ENCODE results near the gene FMN2.
"Not testable (repeated sequence)": the region's sequence is repeated elsewhere in the genome, so short reads cannot be mapped to it uniquely, and the experiment has no call there.

FMN2 gene

GRCh38 chr1:240310226-240310925 lies 218.7 kb downstream of the FMN2 start:
- no peak for DNase-seq (ENCODE audit: low spot score in 2 of 2)
- Mint-ChIP-seq H3K9me3 (peaks cover 8% of the 10 kb centered on the region), H3K36me3 (no peaks in the 10 kb centered on the region), H3K4me1 (no peaks in the 10 kb centered on the region), H3K27ac (no peak overlapping the region), H3K4me3 (no peak overlapping the region)
- ATAC-seq, result no peak

- H3K36me3 Mint-ChIP-seq, result no peaks in the 10 kb centered on the region
- ATAC-seq (no peak), DNase-seq (ENCODE audit: low spot score in 2 of 2) (no peak)
- no peaks in the 10 kb centered on the region for H3K4me1 Mint-ChIP-seq
- H3K4me3 Mint-ChIP-seq, result no peak overlapping the region
- H3K9me3 Mint-ChIP-seq, result peaks cover 11% of the 10 kb centered on the region
- no peak overlapping the region for H3K27ac Mint-ChIP-seq
Measured at GRCh38 chr1:240312872-240313271, 221.2 kb downstream of the FMN2 start.

GRCh38 chr1:240314845-240315801 lies 223.4 kb downstream of the FMN2 start:
- DNase-seq (ENCODE audit: low spot score in 2 of 2), result no peak
- H3K36me3 Mint-ChIP-seq, result no peaks in the 10 kb centered on the region
- no peak overlapping the region for H3K4me3 Mint-ChIP-seq
- ATAC-seq, result no peak
- peaks cover 15% of the 10 kb centered on the region for H3K9me3 Mint-ChIP-seq
- no peak overlapping the region for H3K27ac Mint-ChIP-seq
- H3K4me1 Mint-ChIP-seq, result no peaks in the 10 kb centered on the region

- H3K9me3 Mint-ChIP-seq, result peaks cover 14% of the 10 kb centered on the region
- no peak overlapping the region for H3K27ac Mint-ChIP-seq
- DNase-seq (ENCODE audit: low spot score in 2 of 2), result no peak
- no peaks in the 10 kb centered on the region for H3K36me3 Mint-ChIP-seq
- no peak for ATAC-seq
- H3K4me1 Mint-ChIP-seq, result no peaks in the 10 kb centered on the region
- H3K4me3 Mint-ChIP-seq, result no peak overlapping the region
Measured at GRCh38 chr1:240319998-240320397, 228.3 kb downstream of the FMN2 start.

- no peak overlapping the region for H3K27ac Mint-ChIP-seq
- no peak overlapping the region for H3K4me3 Mint-ChIP-seq
- ATAC-seq (no peak), DNase-seq (ENCODE audit: low spot score in 2 of 2) (no peak)
- no peaks in the 10 kb centered on the region for H3K4me1 Mint-ChIP-seq
- H3K36me3 Mint-ChIP-seq, result no peaks in the 10 kb centered on the region
- peaks cover 14% of the 10 kb centered on the region for H3K9me3 Mint-ChIP-seq
Measured at GRCh38 chr1:240320659-240321058, 229.0 kb downstream of the FMN2 start.

- Mint-ChIP-seq H3K9me3 (peaks cover 9% of the 10 kb centered on the region), H3K4me1 (no peaks in the 10 kb centered on the region), H3K36me3 (no peaks in the 10 kb centered on the region), H3K27ac (no peak overlapping the region), H3K4me3 (no peak overlapping the region)
- DNase-seq (ENCODE audit: low spot score in 2 of 2) (no peak), ATAC-seq (no peak)
Measured at GRCh38 chr1:240322943-240323342, 231.3 kb downstream of the FMN2 start.

- H3K9me3 Mint-ChIP-seq; H3K4me3 Mint-ChIP-seq; ATAC-seq; H3K36me3 Mint-ChIP-seq; DNase-seq (ENCODE audit: low spot score in 2 of 2); H3K27ac Mint-ChIP-seq; H3K4me1 Mint-ChIP-seq: not testable (repeated sequence)
Measured at GRCh38 chr1:240328382-240328781, 236.7 kb downstream of the FMN2 start.

- Mint-ChIP-seq H3K4me1 (no peaks in the 10 kb centered on the region), H3K9me3 (no peaks in the 10 kb centered on the region), H3K4me3 (no peak overlapping the region), H3K27ac (no peak overlapping the region), H3K36me3 (no peaks in the 10 kb centered on the region)
- no peak for DNase-seq (ENCODE audit: low spot score in 2 of 2)
- ATAC-seq, result no peak
Measured at GRCh38 chr1:240329443-240329842, 237.8 kb downstream of the FMN2 start.

- H3K9me3 Mint-ChIP-seq, result no peaks in the 10 kb centered on the region
- ATAC-seq (no peak), DNase-seq (ENCODE audit: low spot score in 2 of 2) (no peak)
- no peak overlapping the region for H3K4me3 Mint-ChIP-seq
- no peaks in the 10 kb centered on the region for H3K4me1 Mint-ChIP-seq
- no peak overlapping the region for H3K27ac Mint-ChIP-seq
- H3K36me3 Mint-ChIP-seq, result no peaks in the 10 kb centered on the region
Measured at GRCh38 chr1:240332672-240333071, 241.0 kb downstream of the FMN2 start.

- DNase-seq (ENCODE audit: low spot score in 2 of 2) (no peak), ATAC-seq (no peak)
- Mint-ChIP-seq H3K9me3 (peaks cover 3% of the 10 kb centered on the region), H3K36me3 (no peaks in the 10 kb centered on the region), H3K4me3 (no peak overlapping the region), H3K4me1 (no peaks in the 10 kb centered on the region), H3K27ac (no peak overlapping the region)
Measured at GRCh38 chr1:240337781-240338180, 246.1 kb downstream of the FMN2 start.

GRCh38 chr1:240338837-240339236 lies 247.2 kb downstream of the FMN2 start:
- H3K27ac Mint-ChIP-seq, result no peak overlapping the region
- ATAC-seq, result no peak
- no peaks in the 10 kb centered on the region for H3K4me1 Mint-ChIP-seq
- H3K36me3 Mint-ChIP-seq, result no peaks in the 10 kb centered on the region
- no peak overlapping the region for H3K4me3 Mint-ChIP-seq
- no peak for DNase-seq (ENCODE audit: low spot score in 2 of 2)
- peaks cover 3% of the 10 kb centered on the region for H3K9me3 Mint-ChIP-seq

GRCh38 chr1:240341365-240342250 lies 249.9 kb downstream of the FMN2 start:
- peaks cover 3% of the 10 kb centered on the region for H3K9me3 Mint-ChIP-seq
- H3K27ac Mint-ChIP-seq, result no peak overlapping the region
- no peak overlapping the region for H3K4me3 Mint-ChIP-seq
- H3K4me1 Mint-ChIP-seq, result no peaks in the 10 kb centered on the region
- DNase-seq (ENCODE audit: low spot score in 2 of 2), result no peak
- ATAC-seq, result no peak
- no peaks in the 10 kb centered on the region for H3K36me3 Mint-ChIP-seq

GRCh38 chr1:240342251-240342625 lies 250.6 kb downstream of the FMN2 start:
- DNase-seq (ENCODE audit: low spot score in 2 of 2) (no peak), ATAC-seq (no peak)
- no peaks in the 10 kb centered on the region for H3K4me1 Mint-ChIP-seq
- H3K36me3 Mint-ChIP-seq, result no peaks in the 10 kb centered on the region
- H3K4me3 Mint-ChIP-seq, result no peak overlapping the region
- H3K27ac Mint-ChIP-seq, result no peak overlapping the region
- H3K9me3 Mint-ChIP-seq, result peaks cover 3% of the 10 kb centered on the region

GRCh38 chr1:240343045-240343444 lies 251.4 kb downstream of the FMN2 start:
- peaks cover 5% of the 10 kb centered on the region for H3K9me3 Mint-ChIP-seq
- no peaks in the 10 kb centered on the region for H3K4me1 Mint-ChIP-seq
- no peak overlapping the region for H3K27ac Mint-ChIP-seq
- H3K36me3 Mint-ChIP-seq, result no peaks in the 10 kb centered on the region
- DNase-seq (ENCODE audit: low spot score in 2 of 2), result no peak
- ATAC-seq, result no peak
- H3K4me3 Mint-ChIP-seq, result no peak overlapping the region

- DNase-seq (ENCODE audit: low spot score in 2 of 2), result no peak
- Mint-ChIP-seq H3K27ac (no peak overlapping the region), H3K36me3 (no peaks in the 10 kb centered on the region), H3K4me1 (no peaks in the 10 kb centered on the region), H3K9me3 (peaks cover 5% of the 10 kb centered on the region), H3K4me3 (no peak overlapping the region)
- no peak for ATAC-seq
Measured at GRCh38 chr1:240343966-240344365, 252.3 kb downstream of the FMN2 start.

All from stimulated activated effector memory CD8-positive, alpha-beta T cell treated with anti-CD3 and anti-CD28 coated beads, Interleukin-12 subunit alpha, Interleukin-12 subunit beta, amount 100 ng/mL, for 72 hours (primary cell).